GM21360 (cell line): ENCODE results near the gene SARDH.

Experiments used
- ATAC-seq: cut with Tn5 transposase; IDR thresholded peaks from one replicate; pipeline ENCODE4 v1.9.1; 2021; ENCODE audit warnings: mild to moderate bottlenecking, moderate library complexity; ENCODE audit not compliant: unreplicated experiment

SARDH gene

GRCh38 chr9:133703591-133704399, 34.4 kb downstream of the SARDH start:
- ATAC-seq: no peak

- ATAC-seq: no peak
Measured at GRCh38 chr9:133702798-133703590, 35.2 kb downstream of the SARDH start.

GRCh38 chr9:133701981-133702797, 36.0 kb downstream of the SARDH start:
- no peak for ATAC-seq

DNA sequence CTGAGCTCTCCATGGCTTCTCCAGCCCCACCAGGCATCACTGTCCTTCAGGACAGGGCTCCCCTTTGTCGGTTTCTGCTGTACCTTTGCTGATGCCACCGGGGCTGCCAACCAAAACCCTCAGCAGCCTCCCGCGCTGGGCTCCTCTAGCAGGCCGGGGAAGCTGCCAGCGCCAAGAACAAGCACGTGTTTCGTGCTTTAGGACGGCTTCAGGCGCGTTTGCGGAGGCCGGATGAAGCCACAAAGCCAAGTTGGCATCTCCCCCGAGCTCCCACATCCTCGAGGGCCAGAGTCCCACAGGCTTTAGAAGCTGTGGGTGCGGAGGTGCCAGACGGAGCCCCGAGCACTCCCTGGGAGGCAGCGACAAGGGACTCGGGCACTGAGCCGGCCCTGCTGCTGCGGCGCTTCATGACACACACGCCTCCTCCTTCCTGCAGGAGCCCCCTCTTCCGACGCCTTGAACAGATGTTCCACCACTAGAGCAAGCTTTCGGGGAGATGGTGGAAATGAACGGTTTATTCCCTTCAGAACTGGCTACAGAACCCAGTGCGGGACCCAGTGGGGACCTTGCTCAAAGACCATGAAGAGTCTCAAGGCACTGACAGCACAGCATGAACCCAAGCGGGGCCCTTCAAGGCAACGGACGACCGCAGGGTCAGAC, 36.7 kb downstream of the SARDH start:
- ATAC-seq: no peak

- no peak for ATAC-seq
Measured at GRCh38 chr9:133700819-133701320, 37.3 kb downstream of the SARDH start.

DNA sequence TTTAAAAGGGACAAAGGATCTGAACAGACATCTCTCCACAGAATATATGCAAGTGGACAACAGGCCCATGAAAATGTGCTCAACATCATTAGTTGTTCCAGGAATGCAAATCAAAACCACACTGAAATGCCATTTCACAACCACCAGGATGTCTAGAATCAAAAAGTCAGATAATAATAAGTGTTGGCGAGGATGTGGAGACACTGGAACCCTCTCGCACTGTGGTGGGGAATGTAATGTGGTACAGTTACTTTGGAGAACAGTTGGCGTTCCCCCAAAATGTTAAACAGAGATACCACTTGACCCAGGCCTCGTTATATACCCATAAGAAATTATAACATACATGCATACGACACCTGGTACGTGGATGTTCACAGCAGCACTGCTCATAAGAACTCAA, 38.6 kb downstream of the SARDH start:
- ATAC-seq: no peak

DNA sequence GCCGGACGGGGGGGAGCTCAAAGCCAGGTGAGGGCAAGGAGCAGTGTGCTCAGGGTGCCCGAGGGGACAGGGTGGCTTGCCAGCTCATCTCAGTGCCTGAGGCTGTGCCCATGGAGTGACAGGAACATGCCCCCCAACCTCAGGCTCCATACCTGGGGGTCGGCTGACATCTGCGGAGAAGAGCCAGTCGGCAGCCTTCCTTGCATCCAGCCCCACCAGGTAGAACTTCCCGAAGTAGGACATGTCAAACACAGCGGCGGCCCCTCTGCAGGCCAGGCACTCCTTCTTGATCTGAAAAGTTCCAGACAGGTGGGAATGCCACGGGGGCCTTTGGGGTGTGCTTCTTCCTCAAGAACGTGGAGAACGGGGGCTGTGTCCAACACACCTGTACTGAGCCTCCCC, 42.1 kb downstream of the SARDH start:
- ATAC-seq: no peak

GRCh38 chr9:133694686-133695085, 43.5 kb downstream of the SARDH start:
- no peak for ATAC-seq

DNA sequence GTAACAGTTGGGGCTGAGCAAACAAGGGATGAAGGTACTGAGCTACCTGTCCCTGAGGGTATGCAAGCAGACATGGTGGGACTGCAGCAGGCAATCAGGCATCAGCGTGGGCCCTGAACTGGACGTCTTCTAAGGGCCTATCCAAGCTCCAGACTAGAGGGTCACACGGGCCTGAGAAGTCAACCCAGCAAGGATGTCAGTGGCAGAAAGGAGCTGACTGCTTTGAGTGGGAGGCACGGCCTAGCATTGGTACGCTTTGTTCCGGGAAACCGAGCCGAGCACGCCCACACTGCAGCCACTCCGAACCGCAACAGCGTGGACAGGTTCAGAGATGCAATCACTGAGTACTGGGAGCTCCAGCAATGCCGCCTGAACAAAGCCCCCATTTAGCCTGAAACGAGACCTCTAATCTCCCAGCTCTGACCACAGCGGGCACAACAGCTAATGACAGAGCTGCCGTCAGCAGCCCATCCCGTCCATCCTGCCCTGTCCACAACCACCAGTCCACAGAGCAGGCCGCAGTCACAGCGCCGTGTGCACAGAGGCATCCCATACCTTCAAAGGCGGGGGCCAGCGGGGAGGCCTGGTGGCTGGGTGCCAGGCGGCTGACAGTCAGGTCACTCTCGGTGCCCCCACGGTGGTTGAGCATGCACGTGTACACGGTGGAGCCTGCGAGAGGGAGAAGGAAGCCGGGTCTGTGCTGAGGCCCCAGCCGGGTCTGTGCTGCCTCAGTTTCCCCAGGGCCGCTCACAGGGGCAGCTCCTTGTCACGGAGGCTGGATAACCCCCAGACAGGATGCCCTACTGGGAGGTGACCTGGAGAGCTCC, 44.2 kb downstream of the SARDH start:
- no peak for ATAC-seq

DNA sequence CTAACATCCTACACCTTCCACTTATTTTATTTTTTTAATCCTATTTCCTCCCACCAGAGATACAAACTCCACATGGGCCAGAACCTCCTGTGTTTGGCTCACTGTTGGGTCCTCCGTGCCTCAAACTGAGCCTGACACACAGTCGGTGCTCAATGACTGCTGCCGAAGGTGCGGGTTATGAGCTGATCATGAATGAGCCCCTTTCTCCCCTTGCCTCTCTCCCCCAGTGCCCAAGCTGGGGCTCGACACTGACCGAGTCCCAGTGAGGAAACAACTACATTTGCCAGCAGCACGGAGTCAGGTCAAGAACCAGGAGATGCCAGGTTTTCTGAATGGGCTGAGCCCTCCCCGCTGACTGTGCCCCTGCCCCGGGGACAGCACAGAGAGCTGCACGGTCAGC, 45.0 kb downstream of the SARDH start:
- no peak for ATAC-seq

DNA sequence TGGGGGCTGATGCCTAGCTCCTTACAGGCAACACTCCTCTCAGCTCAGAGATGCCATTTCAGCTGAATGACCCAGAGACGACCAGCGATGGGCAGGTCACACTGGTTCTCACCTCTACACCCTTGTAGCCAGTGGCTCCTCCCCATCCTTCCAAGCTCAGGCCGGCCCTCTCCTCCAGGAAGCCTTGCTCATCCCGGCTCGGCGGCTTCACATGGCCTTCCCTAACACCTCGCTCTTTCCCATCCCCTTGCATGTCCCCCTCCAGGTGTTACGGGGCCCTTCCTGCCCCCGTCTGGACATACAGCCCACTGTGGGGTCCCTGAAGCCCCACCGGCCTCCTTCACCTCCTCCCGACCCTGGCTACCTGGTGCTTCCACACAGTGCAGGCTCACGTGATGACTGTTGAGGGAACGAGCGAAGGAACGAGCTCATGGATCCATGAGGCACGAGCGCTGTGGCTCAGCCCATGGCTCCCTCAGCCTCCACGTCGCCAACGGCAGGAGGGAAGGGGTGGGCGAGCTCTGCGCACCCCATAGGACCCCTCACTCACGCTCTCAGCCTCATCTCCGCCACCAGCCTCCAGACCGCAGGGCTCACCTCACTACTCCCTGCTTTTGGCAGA, 45.7 kb downstream of the SARDH start:
- no peak for ATAC-seq

- no peak for ATAC-seq
Measured at GRCh38 chr9:133691626-133692363, 46.4 kb downstream of the SARDH start.

- ATAC-seq: no peak
Measured at GRCh38 chr9:133691191-133691590, 47.0 kb downstream of the SARDH start.

GRCh38 chr9:133690081-133690561, 48.0 kb downstream of the SARDH start:
- ATAC-seq: no peak

- no peak for ATAC-seq
Measured at GRCh38 chr9:133689151-133689763, 48.9 kb downstream of the SARDH start.

GRCh38 chr9:133687856-133688761, 50.0 kb downstream of the SARDH start:
- no peak for ATAC-seq
